ENCODE results near the gene TSPAN15.
"Not testable (repeated sequence)": the region's sequence is repeated elsewhere in the genome, so short reads cannot be mapped to it uniquely, and the experiment has no call there.

Gene TSPAN15

GRCh38 chr10:69466689-69467088 is 15.4 kb downstream of the TSPAN15 start:
- DNase-seq, result no peak

- DNase-seq, result no peak
Observed at GRCh38 chr10:69467928-69468750, 16.9 kb downstream of the TSPAN15 start.

- no peak for DNase-seq
Observed at GRCh38 chr10:69468751-69469089, 17.5 kb downstream of the TSPAN15 start.

GRCh38 chr10:69469976-69470375 is 18.7 kb downstream of the TSPAN15 start:
- no peak for DNase-seq

- no peak for DNase-seq
Observed at GRCh38 chr10:69470463-69471384, 19.5 kb downstream of the TSPAN15 start.

GRCh38 chr10:69472142-69472541 is 20.9 kb downstream of the TSPAN15 start:
- DNase-seq, result no peak

GRCh38 chr10:69472544-69472943 is 21.3 kb downstream of the TSPAN15 start:
- DNase-seq, result no peak

GRCh38 chr10:69473304-69473990 is 22.2 kb downstream of the TSPAN15 start:
- no peak for DNase-seq

GRCh38 chr10:69474742-69475432 is 23.6 kb downstream of the TSPAN15 start:
- DNase-seq, result peak; percentile 88

GRCh38 chr10:69475433-69475830 is 24.2 kb downstream of the TSPAN15 start:
- peak; percentile 47 for DNase-seq

- no peak for DNase-seq
Observed at GRCh38 chr10:69477968-69478597, 26.8 kb downstream of the TSPAN15 start.

- peak; percentile 14 for DNase-seq
Observed at GRCh38 chr10:69479240-69480067, 28.2 kb downstream of the TSPAN15 start.

GRCh38 chr10:69480068-69480412 is 28.8 kb downstream of the TSPAN15 start:
- DNase-seq, result no peak

- no peak for DNase-seq
Observed at GRCh38 chr10:69481305-69481704, 30.0 kb downstream of the TSPAN15 start.

GRCh38 chr10:69481811-69482524 is 30.7 kb downstream of the TSPAN15 start:
- DNase-seq, result no peak

- DNase-seq, result no peak
Observed at GRCh38 chr10:69483963-69484362, 32.7 kb downstream of the TSPAN15 start.

- no peak for DNase-seq
Observed at GRCh38 chr10:69484736-69485135, 33.5 kb downstream of the TSPAN15 start.

GRCh38 chr10:69486922-69487730 is 35.9 kb downstream of the TSPAN15 start:
- DNase-seq, result no peak

GRCh38 chr10:69488149-69488844 is 37.0 kb downstream of the TSPAN15 start:
- not testable (repeated sequence) for DNase-seq
